HepG2 (cell line): Measurements from ENCODE around the gene RAB15. TPM values are rescaled to one million over a fixed set of nuclear protein-coding genes. Genes with fewer than 3 reads are reported as not detected.

Experiments used
- ATAC-seq: fragments of 200-7000 bp; cut with Tn5 transposase; 3 replicates; pipeline ENCODE4 v1.9.1; 2020; ENCODE audit warnings: mild to moderate bottlenecking, moderate library complexity
- BruUV-seq: library from RNA; stranded (reverse); fragments of 400-500 nt; replicated peaks from 2 replicates; lab custom pipeline; 2021; lab: Mats Ljungman, UMichigan
- CTCF ChIA-PET: fragments of 300-600 bp; formaldehyde crosslinking; extraction: SDS; loops from one replicate; lab custom pipeline; 2021; ENCODE audit warnings: low total read pairs, inconsistent platforms, low intra/inter-chr PET ratio; lab: Yijun Ruan, JAX
- POLR2A ChIA-PET: fragments of 350-600 bp; sonication (Branson Sonifier 250); formaldehyde crosslinking; loops from one replicate; lab custom pipeline; 2020; ENCODE audit warnings: antibody characterized with exemption, inconsistent platforms; lab: Yijun Ruan, JAX
- DNase-seq: peaks from one replicate; pipeline ENCODE4 v3.0.0-alpha.2; 2015; ENCODE audit warnings: low spot score
- FAIRE-seq: peaks from 3 replicates; lab custom pipeline; 2011; peaks lifted over from hg19 to GRCh38; lab: Jason Lieb, UNC
- H2AFZ ChIP-seq: one replicate; pipeline ENCODE4 v1.6.1; 2011; ENCODE audit warnings: low read length, inconsistent platforms
- H3K27ac ChIP-seq: fragments of 300-600 bp; 3 replicates; pipeline ENCODE4 v1.8.0; 2011; ENCODE audit warnings: mixed run types, mild to moderate bottlenecking, mixed read lengths, low read length, inconsistent platforms; ENCODE audit not compliant: insufficient read depth; ENCODE audit errors: extremely low read length
- H3K27me3 ChIP-seq, 2 experiments: fragments of 200-600 bp in 1 of 2; 2 replicates in 1 of 2; 3 replicates in 1 of 2; pipeline versions ENCODE4 v1.6.0 to v1.8.0; 2011; ENCODE audit warnings: low read length in 2 of 2, mild to moderate bottlenecking in 2 of 2, moderate library complexity in 2 of 2, inconsistent platforms in 1 of 2; ENCODE audit not compliant: insufficient read depth in 2 of 2, control insufficient read depth in 1 of 2
- H3K36me3 ChIP-seq, 2 experiments: fragments of 200-600 bp in 1 of 2; replicated peaks in 1 of 2; 2 replicates in 1 of 2; 3 replicates in 1 of 2; pipeline versions ENCODE4 v1.5.1 to v1.8.0; 2011; ENCODE audit warnings: low read length in 2 of 2, inconsistent platforms in 1 of 2; ENCODE audit not compliant: insufficient read depth in 2 of 2, control insufficient read depth in 1 of 2
- H3K4me1 ChIP-seq: 2 replicates; pipeline ENCODE4 v1.5.1; 2012; ENCODE audit warnings: low read length, inconsistent platforms; ENCODE audit not compliant: insufficient read depth
- H3K4me2 ChIP-seq: 2 replicates; pipeline ENCODE4 v1.6.0; 2011; ENCODE audit warnings: low read depth, low read length, inconsistent platforms
- H3K4me3 ChIP-seq, 3 experiments: fragments of 200-600 bp in 1 of 3; sonication (generic), shearing (Covaris generic) in 1 of 3; replicated peaks in 1 of 3; 2 replicates each; pipeline ENCODE4 v1.5.1; 2011 to 2016; ENCODE audit warnings: low read length in 3 of 3, inconsistent platforms in 2 of 3, low read depth in 2 of 3, mild to moderate bottlenecking in 2 of 3, control low read depth in 1 of 3, mixed read lengths in 1 of 3; ENCODE audit not compliant: insufficient read depth in 1 of 3
- H3K79me2 ChIP-seq: one replicate; pipeline ENCODE4 v1.6.1; 2011; ENCODE audit warnings: low read length, inconsistent platforms; ENCODE audit not compliant: insufficient read depth
- H3K9ac ChIP-seq: 2 replicates; pipeline ENCODE4 v1.6.0; 2011; ENCODE audit warnings: mild to moderate bottlenecking, low read depth, low read length, inconsistent platforms; ENCODE audit not compliant: insufficient read depth
- H3K9me3 ChIP-seq: 2 replicates; pipeline ENCODE4 v1.5.1; 2012; ENCODE audit warnings: mild to moderate bottlenecking, low read length
- H4K20me1 ChIP-seq: 2 replicates; pipeline ENCODE4 v1.6.0; 2011; ENCODE audit warnings: inconsistent platforms, mild to moderate bottlenecking, low read length, moderate library complexity; ENCODE audit not compliant: insufficient read depth
- MAFF ChIP-seq: IDR thresholded peaks from 2 replicates; pipeline ENCODE4 v1.6.1; 2011; ENCODE audit warnings: low read depth, low read length, improper control_type of control experiment
- MAFK ChIP-seq, 2 experiments: IDR thresholded peaks in 1 of 2; conservative IDR thresholded peaks in 1 of 2; 2 replicates each; pipeline ENCODE4 v1.6.1; 2011; ENCODE audit warnings: improper control_type of control experiment in 2 of 2, low read length in 2 of 2
- RBFOX2 ChIP-seq: fragments of 200-400 bp; formaldehyde crosslinking; IDR thresholded peaks from 2 replicates; pipeline ENCODE4 v1.6.1; 2017; ENCODE audit warnings: low read depth, mild to moderate bottlenecking, low read length
- SOX6 ChIP-seq, 2 experiments: fragments of 450-650 bp in 1 of 2; sonication (generic) in 1 of 2; formaldehyde crosslinking in 1 of 2; IDR thresholded peaks; 2 replicates each; pipeline versions ENCODE4 v1.4.0 to v1.6.1; 2017 to 2020; ENCODE audit warnings: antibody characterized with exemption in 1 of 2, mild to moderate bottlenecking in 1 of 2, missing genetic modification reagents in 1 of 2
- ZSCAN20 ChIP-seq: sonication (generic); formaldehyde crosslinking; IDR thresholded peaks from 2 replicates; pipeline ENCODE4 v1.4.0; 2020; ENCODE audit warnings: missing genetic modification reagents, mild to moderate bottlenecking, borderline replicate concordance
- WGBS: methylation state at CpG from one replicate; pipeline ENCODE4 v1.1.6; 2017; ENCODE audit warnings: low lambda C conversion rate; 5-methylcytosine and 5-hydroxymethylcytosine counted together
- in situ Hi-C: cut with HindIII; loops from 2 replicates; pipeline ENCODE4 v1.10.0; 2017; ENCODE audit warnings: low pct_unique_long_range_greater_than_20kb; ENCODE audit not compliant: extremely low pct_ligation_motif_present
- intact Hi-C: fragments of 100-400 bp; cut with micrococcal nuclease; formaldehyde crosslinking; loops from one replicate; pipeline ENCODE4 v1.10.0; 2022; ENCODE audit not compliant: unreplicated experiment
- polyA plus RNA-seq, 8 experiments: library from polyadenylated mRNA; depleted of rRNA in 3 of 8; stranded (reverse) in 7 of 8; unstranded in 1 of 8; fragments of >200 nt; fragmentation: Illumina TruSeq in 4 of 8; extraction: Trizol in 4 of 8; gene quantifications; 2 replicates each; pipeline versions ENCODE4 v1.2.1 to v1.2.3, GENCODE V29; 2011 to 2016; ENCODE audit warnings: low read depth in 4 of 8, missing spikeins in 1 of 8, mixed read lengths in 1 of 8; ENCODE audit not compliant: insufficient read depth in 1 of 8
- total RNA-seq, 5 experiments: library from RNA; depleted of rRNA; stranded (reverse); fragments of >200 nt; fragmentation: Illumina TruSeq; extraction: Trizol; gene quantifications; 2 replicates each; pipeline ENCODE4 v1.2.3, GENCODE V29; 2016; ENCODE audit warnings: low read depth in 1 of 5
- TF ChIP-seq, protein P1 (sequence below): conservative IDR thresholded peaks from 2 replicates; pipeline ENCODE4 v1.6.1; 2018; ENCODE audit warnings: missing genetic modification reagents
- TF ChIP-seq, protein P2 (sequence below): sonication (generic); formaldehyde crosslinking; conservative IDR thresholded peaks from 2 replicates; pipeline ENCODE4 v1.8.0; 2022; ENCODE audit warnings: low read depth, missing genetic modification reagents
- TF ChIP-seq, protein P3 (sequence below): sonication (generic); formaldehyde crosslinking; IDR thresholded peaks from 2 replicates; pipeline ENCODE4 v1.4.0; 2020; ENCODE audit warnings: low read depth, mild to moderate bottlenecking, missing genetic modification reagents

RAB15 gene
- total and polyA plus RNA-seq, 2 of the 13 experiments (the other 11 are each of a cell fraction or from before 2014, with no cell fraction given) = 7.4 to 18.5 TPM

DNA sequence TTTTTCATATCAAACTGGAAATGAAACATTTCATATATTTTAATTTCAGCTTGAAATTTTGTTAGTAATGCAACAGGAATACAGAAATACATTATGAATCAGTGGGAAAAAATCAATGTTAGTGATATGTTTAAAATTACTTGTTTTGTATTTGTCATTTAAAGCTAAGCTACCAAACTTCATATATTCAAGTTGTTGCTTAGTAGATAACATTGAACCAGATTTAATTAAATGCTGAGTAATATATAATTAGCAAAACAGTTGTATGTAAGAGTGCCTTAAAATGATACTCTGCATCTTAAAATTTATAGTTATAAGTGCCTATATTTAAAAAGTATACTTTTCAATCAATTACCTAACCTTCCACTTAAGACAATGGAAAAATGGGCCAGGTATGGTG, 52.9 kb downstream of the RAB15 start:
- TF ChIP-seq MAFF (0 out of 2 replicates have a peak, but pooled peaks have one; percentile 8), SOX6 (IDR thresholded peaks at IDR 0.05) (no peak), SOX6 (CRISPR knock-in tag; IDR thresholded peaks at IDR 0.05) (no peak), MAFK (conservative IDR thresholded peaks at IDR 0.05 in 1 of 2, IDR thresholded peaks at IDR 0.05 in 1 of 2; ENCODE audit: low read length in 2 of 2) (0 out of 4 replicates have a peak, but pooled peaks have one; percentile 6 to 28)
- DNase-seq = no peak
- H3K4me2 ChIP-seq = no peak overlapping the region
- ATAC-seq = no peak
- in situ Hi-C loops = no loop called here
- no peak overlapping the region for H2AFZ ChIP-seq
- H3K9ac ChIP-seq = no peak overlapping the region
- ChIA-PET CTCF (no interaction called here), POLR2A (interaction anchor here (1.2 kb wide), 1 partner anchor 13 kb away, joined by 4 read pairs; no protein-coding TSS in a partner anchor)
- no peaks in the 10 kb centered on the region for H3K9me3 ChIP-seq
- H3K79me2 ChIP-seq = peaks cover 29% of the 10 kb centered on the region
- H3K27ac ChIP-seq = no peak overlapping the region
- intact Hi-C loops = no loop called here
- H3K4me1 ChIP-seq = peaks cover 33% of the 10 kb centered on the region
- H4K20me1 ChIP-seq = 0 out of 2 replicates have a peak, but pooled peaks cover 3% of the 10 kb centered on the region
- FAIRE-seq = no peak
- H3K27me3 ChIP-seq = no peaks in the 10 kb centered on the region; a peak in 1 of 5 replicates
- peaks cover 0 to 5% of the 10 kb centered on the region in 2 experiments; a peak in 2 of 5 replicates for H3K36me3 ChIP-seq
- no peak overlapping the region for H3K4me3 ChIP-seq
- BruUV-seq = no TSS peak

DNA sequence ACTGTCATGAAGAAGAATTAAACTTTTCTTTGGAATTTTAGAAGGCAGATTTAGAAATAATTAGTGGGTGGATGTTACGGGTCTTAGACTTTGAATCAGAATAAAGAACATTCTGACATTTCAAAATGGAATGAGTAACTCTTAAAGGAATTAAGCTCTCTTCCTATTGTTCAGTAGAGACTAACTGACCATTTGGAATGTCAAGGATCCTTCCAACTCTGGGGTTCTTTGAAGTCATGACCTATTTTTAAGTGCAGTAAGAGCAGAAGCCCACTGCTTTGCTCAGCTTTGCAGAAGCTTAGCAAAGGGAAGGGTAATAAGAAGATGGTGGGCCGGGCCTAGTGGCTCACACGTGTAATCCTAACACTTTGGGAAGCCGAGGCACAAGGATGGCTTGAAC, 53.9 kb downstream of the RAB15 start:
- H3K4me3 ChIP-seq = no peak overlapping the region
- in situ Hi-C loops = no loop called here
- TF ChIP-seq, protein P1, sequence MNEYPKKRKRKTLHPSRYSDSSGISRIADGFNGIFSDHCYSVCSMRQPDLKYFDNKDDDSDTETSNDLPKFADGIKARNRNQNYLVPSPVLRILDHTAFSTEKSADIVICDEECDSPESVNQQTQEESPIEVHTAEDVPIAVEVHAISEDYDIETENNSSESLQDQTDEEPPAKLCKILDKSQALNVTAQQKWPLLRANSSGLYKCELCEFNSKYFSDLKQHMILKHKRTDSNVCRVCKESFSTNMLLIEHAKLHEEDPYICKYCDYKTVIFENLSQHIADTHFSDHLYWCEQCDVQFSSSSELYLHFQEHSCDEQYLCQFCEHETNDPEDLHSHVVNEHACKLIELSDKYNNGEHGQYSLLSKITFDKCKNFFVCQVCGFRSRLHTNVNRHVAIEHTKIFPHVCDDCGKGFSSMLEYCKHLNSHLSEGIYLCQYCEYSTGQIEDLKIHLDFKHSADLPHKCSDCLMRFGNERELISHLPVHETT (CRISPR knock-in tag) = no peak
- TF ChIP-seq, protein P2, sequence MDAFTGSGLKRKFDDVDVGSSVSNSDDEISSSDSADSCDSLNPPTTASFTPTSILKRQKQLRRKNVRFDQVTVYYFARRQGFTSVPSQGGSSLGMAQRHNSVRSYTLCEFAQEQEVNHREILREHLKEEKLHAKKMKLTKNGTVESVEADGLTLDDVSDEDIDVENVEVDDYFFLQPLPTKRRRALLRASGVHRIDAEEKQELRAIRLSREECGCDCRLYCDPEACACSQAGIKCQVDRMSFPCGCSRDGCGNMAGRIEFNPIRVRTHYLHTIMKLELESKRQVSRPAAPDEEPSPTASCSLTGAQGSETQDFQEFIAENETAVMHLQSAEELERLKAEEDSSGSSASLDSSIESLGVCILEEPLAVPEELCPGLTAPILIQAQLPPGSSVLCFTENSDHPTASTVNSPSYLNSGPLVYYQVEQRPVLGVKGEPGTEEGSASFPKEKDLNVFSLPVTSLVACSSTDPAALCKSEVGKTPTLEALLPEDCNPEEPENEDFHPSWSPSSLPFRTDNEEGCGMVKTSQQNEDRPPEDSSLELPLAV = no peak
- TF ChIP-seq, protein P3, sequence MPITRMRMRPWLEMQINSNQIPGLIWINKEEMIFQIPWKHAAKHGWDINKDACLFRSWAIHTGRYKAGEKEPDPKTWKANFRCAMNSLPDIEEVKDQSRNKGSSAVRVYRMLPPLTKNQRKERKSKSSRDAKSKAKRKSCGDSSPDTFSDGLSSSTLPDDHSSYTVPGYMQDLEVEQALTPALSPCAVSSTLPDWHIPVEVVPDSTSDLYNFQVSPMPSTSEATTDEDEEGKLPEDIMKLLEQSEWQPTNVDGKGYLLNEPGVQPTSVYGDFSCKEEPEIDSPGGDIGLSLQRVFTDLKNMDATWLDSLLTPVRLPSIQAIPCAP (CRISPR knock-in tag) = no peak
- TF ChIP-seq ZSCAN20 (CRISPR knock-in tag) (no peak), RBFOX2 (0 out of 2 replicates have a peak, but pooled peaks have one; percentile 28)
- H2AFZ ChIP-seq = no peak overlapping the region
- no peaks in the 10 kb centered on the region; a peak in 1 of 5 replicates for H3K27me3 ChIP-seq
- no peaks in the 10 kb centered on the region for H3K36me3 ChIP-seq
- H3K27ac ChIP-seq = no peak overlapping the region
- H3K9me3 ChIP-seq = no peaks in the 10 kb centered on the region
- H3K4me2 ChIP-seq = no peak overlapping the region
- no peak overlapping the region for H3K9ac ChIP-seq
- 0 out of 2 replicates have a peak, but pooled peaks cover 3% of the 10 kb centered on the region for H4K20me1 ChIP-seq
- no TSS peak for BruUV-seq
- CTCF ChIA-PET = no interaction called here
- intact Hi-C loops = no loop called here
- FAIRE-seq = no peak
- no peak for DNase-seq
- POLR2A ChIA-PET = interaction anchor here (1.2 kb wide), 1 partner anchor 14 kb away, joined by 4 read pairs; no protein-coding TSS in a partner anchor
- ATAC-seq = no peak
- WGBS = 97% methylated on average over 4 of the region's 4 CpGs
- peaks cover 29% of the 10 kb centered on the region for H3K79me2 ChIP-seq
- peaks cover 38% of the 10 kb centered on the region for H3K4me1 ChIP-seq
